IMR-90 (cell line): ENCODE data around the gene TAX1BP1. TPM values are rescaled to one million over a fixed set of nuclear protein-coding genes. Genes with fewer than 3 reads are reported as not detected.

Experiments
- ATAC-seq: fragments of 200-7000 bp; cut with Tn5 transposase; 2 replicates; pipeline ENCODE4 v1.9.1; 2020; ENCODE audit warnings: low read depth, mild to moderate bottlenecking, moderate library complexity
- BruUV-seq: library from RNA; stranded (reverse); fragments of 400-500 nt; replicated peaks from 2 replicates; lab custom pipeline; 2021; lab: Mats Ljungman, UMichigan
- CTCF ChIA-PET: fragments of 300-600 bp; formaldehyde crosslinking; extraction: SDS; loops from one replicate; lab custom pipeline; 2021; ENCODE audit warnings: antibody characterized with exemption; lab: Yijun Ruan, JAX
- POLR2A ChIA-PET: fragments of 300-600 bp; sonication (Branson Sonifier 250); formaldehyde crosslinking; loops from one replicate; lab custom pipeline; 2022; ENCODE audit warnings: antibody characterized with exemption; ENCODE audit not compliant: unreplicated experiment; lab: Charles Lee
- DNase-seq: peaks from one replicate; pipeline ENCODE4 v3.0.0; 2013
- H2AFZ ChIP-seq: replicated peaks from 2 replicates; pipeline ENCODE3; 2013; ENCODE audit warnings: low read length, mild to moderate bottlenecking; ENCODE audit not compliant: poor library complexity
- H2AK5ac ChIP-seq: 2 replicates; pipeline ENCODE4 v1.6.1; 2013; ENCODE audit warnings: low read depth, low read length, inconsistent platforms
- H2AK9ac ChIP-seq: replicated peaks from 2 replicates; pipeline ENCODE3; 2013; ENCODE audit warnings: mild to moderate bottlenecking, low read depth, low read length, moderate library complexity; ENCODE audit not compliant: poor library complexity
- H2BK120ac ChIP-seq: 2 replicates; pipeline ENCODE4 v1.6.1; 2013; ENCODE audit warnings: low read depth, low read length, inconsistent platforms
- H2BK15ac ChIP-seq: 3 replicates; pipeline ENCODE4 v1.6.1; 2013; ENCODE audit warnings: low read depth, low read length, inconsistent platforms
- H2BK20ac ChIP-seq: 2 replicates; pipeline ENCODE4 v1.6.1; 2013; ENCODE audit warnings: low read depth, mild to moderate bottlenecking, inconsistent platforms, low read length, moderate library complexity
- H2BK5ac ChIP-seq: 2 replicates; pipeline ENCODE4 v1.6.1; 2013; ENCODE audit warnings: mild to moderate bottlenecking, low read depth, low read length, inconsistent platforms; ENCODE audit not compliant: poor library complexity, severe bottlenecking
- H3K14ac ChIP-seq: replicated peaks from 2 replicates; pipeline ENCODE4 v1.6.1; 2013; ENCODE audit warnings: low read depth, low read length, inconsistent platforms
- H3K18ac ChIP-seq: 2 replicates; pipeline ENCODE4 v1.6.1; 2013; ENCODE audit warnings: low read depth, low read length, control low read depth
- H3K23ac ChIP-seq: 2 replicates; pipeline ENCODE4 v1.6.1; 2013; ENCODE audit warnings: low read depth, low read length, inconsistent platforms
- H3K27ac ChIP-seq: 2 replicates; pipeline ENCODE4 v1.5.1; 2013; ENCODE audit warnings: mild to moderate bottlenecking, control low read depth, low read length; ENCODE audit not compliant: insufficient read depth
- H3K27me3 ChIP-seq: 2 replicates; pipeline ENCODE4 v1.6.1; 2013; ENCODE audit warnings: low read length; ENCODE audit not compliant: control insufficient read depth, insufficient read depth
- H3K36me3 ChIP-seq: 2 replicates; pipeline ENCODE4 v1.6.1; 2013; ENCODE audit warnings: low read length, mixed read lengths; ENCODE audit not compliant: control insufficient read depth, insufficient read depth
- H3K4ac ChIP-seq: 2 replicates; pipeline ENCODE4 v1.6.1; 2013; ENCODE audit warnings: low read depth, low read length, inconsistent platforms
- H3K4me1 ChIP-seq: 2 replicates; pipeline ENCODE4 v1.6.1; 2013; ENCODE audit warnings: low read length, mixed read lengths; ENCODE audit not compliant: control insufficient read depth, insufficient read depth
- H3K4me2 ChIP-seq: 2 replicates; pipeline ENCODE4 v1.6.1; 2013; ENCODE audit warnings: low read depth, mild to moderate bottlenecking, control low read depth, low read length, moderate library complexity
- H3K4me3 ChIP-seq: 2 replicates; pipeline ENCODE4 v1.5.1; 2013; ENCODE audit warnings: low read depth, mild to moderate bottlenecking, control low read depth, low read length, moderate library complexity; ENCODE audit not compliant: insufficient read depth
- H3K56ac ChIP-seq: 2 replicates; pipeline ENCODE4 v1.6.1; 2013; ENCODE audit warnings: low read length, inconsistent platforms; ENCODE audit not compliant: insufficient read depth; ENCODE audit errors: extremely low read depth
- H3K79me1 ChIP-seq, 2 experiments: 2 replicates each; pipeline ENCODE4 v1.6.1; 2013; ENCODE audit warnings: low read length in 2 of 2, inconsistent platforms in 1 of 2, low read depth in 1 of 2
- H3K9ac ChIP-seq: 2 replicates; pipeline ENCODE4 v1.6.1; 2013; ENCODE audit warnings: low read depth, low read length, control low read depth
- H3K9me1 ChIP-seq: 2 replicates; pipeline ENCODE4 v1.6.1; 2013; ENCODE audit warnings: low read length, inconsistent platforms; ENCODE audit not compliant: insufficient read depth
- H3K9me3 ChIP-seq: 2 replicates; pipeline ENCODE4 v1.6.1; 2013; ENCODE audit warnings: low read length; ENCODE audit not compliant: control insufficient read depth, insufficient read depth
- H4K20me1 ChIP-seq: 2 replicates; pipeline ENCODE4 v1.6.1; 2013; ENCODE audit warnings: low read length, inconsistent platforms; ENCODE audit not compliant: insufficient read depth
- H4K5ac ChIP-seq: 2 replicates; pipeline ENCODE4 v1.6.1; 2013; ENCODE audit warnings: mild to moderate bottlenecking, low read depth, low read length, control low read depth
- H4K8ac ChIP-seq, 2 experiments: 2 replicates each; pipeline ENCODE4 v1.6.1; 2013; ENCODE audit warnings: low read depth in 2 of 2, low read length in 2 of 2, control low read depth in 1 of 2, inconsistent platforms in 1 of 2
- H4K91ac ChIP-seq: 2 replicates; pipeline ENCODE4 v1.6.1; 2013; ENCODE audit warnings: low read depth, low read length, inconsistent platforms; ENCODE audit not compliant: insufficient read depth
- NFE2L2 ChIP-seq: fragments of 150-350 bp; IDR thresholded peaks from 2 replicates; pipeline ENCODE4 v1.6.1; 2016; ENCODE audit warnings: low read depth, mild to moderate bottlenecking, low read length
- POLR2A ChIP-seq: IDR thresholded peaks from 2 replicates; pipeline ENCODE4 v1.6.1; 2012; ENCODE audit warnings: mild to moderate bottlenecking, low read depth, low read length
- RAD21 ChIP-seq: IDR thresholded peaks from 2 replicates; pipeline ENCODE4 v1.6.1; 2012; ENCODE audit warnings: low read length, improper control_type of control experiment
- RFX5 ChIP-seq: IDR thresholded peaks from 2 replicates; pipeline ENCODE4 v1.8.0; 2012; ENCODE audit warnings: low read depth, mild to moderate bottlenecking, low read length, moderate library complexity
- WGBS, 2 experiments: methylation state at CpG; one replicate each; pipeline versions ENCODE4 v1.1.5 to v1.1.7; 2013; ENCODE audit warnings: missing lambda C conversion rate in 2 of 2; ENCODE audit not compliant: insufficient read length in 1 of 2; ENCODE audit errors: extremely low coverage in 2 of 2; 5-methylcytosine and 5-hydroxymethylcytosine counted together
- dilution Hi-C: fragments of 300-500 bp; cut with HindIII; formaldehyde crosslinking; loops from one replicate; pipeline ENCODE4 v1.14.3; 2018; ENCODE audit warnings: low sequenced_read_pairs; ENCODE audit not compliant: unreplicated experiment
- in situ Hi-C: fragments of 300-500 bp; cut with MboI; formaldehyde crosslinking; loops from 3 replicates; pipeline ENCODE4 v1.14.3; 2019; ENCODE audit warnings: low sequenced_read_pairs, inconsistent platforms, mixed read lengths
- intact Hi-C: fragments of 100-400 bp; cut with micrococcal nuclease; formaldehyde crosslinking; loops from 2 replicates; pipeline ENCODE4 v1.10.0; 2022
- polyA plus RNA-seq, 3 experiments: library from polyadenylated mRNA; depleted of rRNA; stranded (reverse); fragments of >200 nt; gene quantifications; 2 replicates each; pipeline ENCODE4 v1.2.3, GENCODE V29; 2012; ENCODE audit warnings: low replicate concordance in 1 of 3
- total RNA-seq: library from RNA; depleted of rRNA; stranded (reverse); fragments of >200 nt; gene quantifications from 2 replicates; pipeline ENCODE4 v1.2.3, GENCODE V29; 2012
- TF ChIP-seq, protein P1 (sequence below): conservative IDR thresholded peaks from 2 replicates; pipeline ENCODE4 v1.5.1; 2012; ENCODE audit warnings: mild to moderate bottlenecking, low read depth, low read length, improper control_type of control experiment

The TAX1BP1 gene
- total and polyA plus RNA-seq, 2 of the 4 experiments (the other 2 are of a cell fraction) = 49.0 to 52.7 TPM

- Histone ChIP-seq H2AFZ (no peak overlapping the region), H3K4me1 (no peaks in the 10 kb centered on the region), H3K18ac (no peak overlapping the region), H2BK5ac (no peak overlapping the region), H4K5ac (no peak overlapping the region), H3K27ac (no peak overlapping the region), H3K79me1 (no peaks in the 10 kb centered on the region), H3K4me2 (no peak overlapping the region), H2AK9ac (no peak overlapping the region), H3K9me1 (no peaks in the 10 kb centered on the region), H4K8ac (no peak overlapping the region), H4K20me1 (no peaks in the 10 kb centered on the region), H3K36me3 (no peaks in the 10 kb centered on the region), H3K23ac (no peak overlapping the region), H3K4me3 (no peak overlapping the region), H3K9ac (no peak overlapping the region), H3K4ac (no peak overlapping the region), H4K91ac (no peak overlapping the region), H3K27me3 (no peaks in the 10 kb centered on the region), H3K14ac (no peak overlapping the region), H2BK120ac (no peak overlapping the region), H3K9me3 (no peaks in the 10 kb centered on the region), H3K56ac (no peak overlapping the region), H2BK15ac (no peak overlapping the region), H2AK5ac (no peak overlapping the region), H2BK20ac (no peak overlapping the region)
- no TSS peak for BruUV-seq
- ChIA-PET POLR2A (no interaction called here), CTCF (interaction anchor here (0.7 to 1.5 kb wide), 4 partner anchors 10 to 28 kb away, joined by 3 to 4 read pairs (median 3); no protein-coding TSS in a partner anchor)
- intact Hi-C loops = loop anchor here (5.0 kb wide), 1 partner anchor 36 kb away; no protein-coding TSS in a partner anchor
- 60% methylated on average over 1 of the region's 1 CpG; no CpG with 5 or more reads in 1 of the 2 experiments for WGBS, 2 experiments
- ATAC-seq (no peak; the same call in 1 of the 2 replicates), DNase-seq (no peak)
- TF ChIP-seq, protein P1, sequence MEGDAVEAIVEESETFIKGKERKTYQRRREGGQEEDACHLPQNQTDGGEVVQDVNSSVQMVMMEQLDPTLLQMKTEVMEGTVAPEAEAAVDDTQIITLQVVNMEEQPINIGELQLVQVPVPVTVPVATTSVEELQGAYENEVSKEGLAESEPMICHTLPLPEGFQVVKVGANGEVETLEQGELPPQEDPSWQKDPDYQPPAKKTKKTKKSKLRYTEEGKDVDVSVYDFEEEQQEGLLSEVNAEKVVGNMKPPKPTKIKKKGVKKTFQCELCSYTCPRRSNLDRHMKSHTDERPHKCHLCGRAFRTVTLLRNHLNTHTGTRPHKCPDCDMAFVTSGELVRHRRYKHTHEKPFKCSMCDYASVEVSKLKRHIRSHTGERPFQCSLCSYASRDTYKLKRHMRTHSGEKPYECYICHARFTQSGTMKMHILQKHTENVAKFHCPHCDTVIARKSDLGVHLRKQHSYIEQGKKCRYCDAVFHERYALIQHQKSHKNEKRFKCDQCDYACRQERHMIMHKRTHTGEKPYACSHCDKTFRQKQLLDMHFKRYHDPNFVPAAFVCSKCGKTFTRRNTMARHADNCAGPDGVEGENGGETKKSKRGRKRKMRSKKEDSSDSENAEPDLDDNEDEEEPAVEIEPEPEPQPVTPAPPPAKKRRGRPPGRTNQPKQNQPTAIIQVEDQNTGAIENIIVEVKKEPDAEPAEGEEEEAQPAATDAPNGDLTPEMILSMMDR = peak; percentile 25; the same call in 1 of the 2 replicates
- no peak for TF ChIP-seq RFX5
- TF ChIP-seq POLR2A = no peak
- peak; percentile 31; the same call in 1 of the 2 replicates for TF ChIP-seq RAD21
- no peak for TF ChIP-seq NFE2L2
- in situ Hi-C loops = no loop called here
- dilution Hi-C loops = no loop called here
Observed at GRCh38 chr7:27723085-27723484, 16.9 kb upstream of the TAX1BP1 start.
